HG03095 (cell line): ENCODE results near the gene DLST.

Experiments
- ATAC-seq: cut with Tn5 transposase; IDR thresholded peaks from one replicate; pipeline ENCODE4 v1.9.1; 2021; ENCODE audit warnings: moderate library complexity; ENCODE audit not compliant: unreplicated experiment

The DLST gene

DNA sequence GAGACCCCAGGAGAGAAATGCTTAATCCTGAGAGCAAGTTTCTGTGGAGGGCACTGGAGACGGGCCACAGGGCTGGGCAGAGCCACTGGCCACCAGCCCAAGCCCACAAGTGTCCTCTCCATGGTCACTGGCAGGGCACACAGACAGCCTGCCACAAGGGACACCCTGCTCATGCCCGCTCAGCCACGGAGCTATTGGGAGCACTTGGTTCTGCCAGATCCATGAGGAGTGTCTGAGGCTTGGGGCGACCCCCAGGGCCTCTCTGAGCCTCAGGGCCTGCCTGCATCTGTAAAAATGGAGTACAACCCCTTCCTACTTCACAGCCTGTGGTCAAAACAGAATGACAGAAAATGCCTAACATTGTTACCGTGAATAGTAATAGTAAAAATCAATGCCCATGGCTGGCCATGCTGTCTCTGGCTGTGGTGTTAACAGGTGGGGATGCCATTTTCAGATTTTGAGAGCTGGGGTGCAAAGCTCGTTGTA, 70.5 kb downstream of the DLST start:
- ATAC-seq = no peak

DNA sequence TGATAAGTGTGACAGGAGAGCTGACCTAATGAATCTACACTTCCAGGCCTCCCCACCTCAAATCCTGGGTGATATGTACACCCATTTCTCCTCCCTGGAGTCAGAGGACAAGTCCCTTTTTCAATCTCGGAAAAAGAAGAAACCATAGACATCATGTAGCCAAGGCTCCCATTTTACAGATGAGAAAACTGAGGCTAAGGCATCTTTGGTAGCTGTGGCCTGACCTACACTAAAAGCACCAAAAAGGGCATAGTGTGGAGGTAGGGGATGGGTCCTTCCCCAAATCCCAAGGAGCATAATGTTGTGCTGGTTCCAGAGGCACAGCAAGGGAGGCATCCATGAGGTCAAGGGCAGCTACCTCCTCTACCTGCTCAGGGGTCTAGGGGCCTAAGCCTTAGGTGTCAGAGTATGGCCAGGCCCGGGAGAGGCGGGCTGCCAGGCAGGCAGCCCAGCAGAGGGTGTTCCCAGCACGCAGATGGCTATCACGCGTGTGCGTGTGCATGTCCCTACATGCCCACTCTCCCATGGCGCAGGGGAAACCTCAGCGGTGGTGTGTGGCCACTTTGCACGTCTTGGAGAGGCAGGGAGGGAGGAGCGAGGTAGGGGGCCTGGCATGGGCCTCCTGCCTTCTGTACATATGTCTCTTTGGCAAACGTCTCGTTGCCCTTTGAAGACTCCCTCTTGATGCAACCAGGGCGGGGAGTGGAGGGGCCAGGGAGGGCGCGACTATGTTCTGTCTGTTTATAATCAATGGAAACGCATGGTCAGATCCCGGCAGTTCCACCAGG, 71.2 kb downstream of the DLST start:
- no peak for ATAC-seq
